Keratinocyte (primary cell): ENCODE measurements around the gene PRKN. TPM values are rescaled to one million over a fixed set of nuclear protein-coding genes. Genes with fewer than 3 reads are reported as not detected.

ENCODE experiments used
- DNase-seq: peaks from one replicate; pipeline ENCODE4 v3.0.0-alpha.2; 2011; ENCODE audit warnings: low read depth, missing footprints, low spot score
- FAIRE-seq: peaks from 2 replicates; lab custom pipeline; 2011; peaks lifted over from hg19 to GRCh38; lab: Jason Lieb, UNC
- H2AFZ ChIP-seq: 2 replicates; pipeline ENCODE4 v1.6.0; 2012; ENCODE audit warnings: low read length, control low read depth, inconsistent platforms; ENCODE audit not compliant: control insufficient read depth
- H3K27ac ChIP-seq: 2 replicates; pipeline ENCODE4 v1.5.1; 2011; ENCODE audit warnings: low read length; ENCODE audit not compliant: control insufficient read depth, insufficient read depth
- H3K27me3 ChIP-seq: 3 replicates; pipeline ENCODE4 v1.6.0; 2011; ENCODE audit warnings: low read length; ENCODE audit not compliant: control insufficient read depth, insufficient read depth; ENCODE audit errors: extremely low read depth
- H3K36me3 ChIP-seq, 2 experiments: 2 replicates in 1 of 2; 3 replicates in 1 of 2; pipeline ENCODE4 v1.5.1; 2011; ENCODE audit warnings: low read length in 2 of 2, mild to moderate bottlenecking in 1 of 2; ENCODE audit not compliant: control insufficient read depth in 2 of 2, insufficient read depth in 2 of 2; ENCODE audit errors: extremely low read depth in 1 of 2
- H3K4me1 ChIP-seq: 3 replicates; pipeline ENCODE4 v1.5.1; 2011; ENCODE audit warnings: low read length; ENCODE audit not compliant: control insufficient read depth, insufficient read depth; ENCODE audit errors: extremely low read depth
- H3K4me2 ChIP-seq: 3 replicates; pipeline ENCODE4 v1.6.0; 2011; ENCODE audit warnings: low read depth, low read length; ENCODE audit not compliant: control insufficient read depth, insufficient read depth; ENCODE audit errors: extremely low read depth
- H3K4me3 ChIP-seq, 3 experiments: fragments of 200-600 bp in 1 of 3; sonication (generic) in 1 of 3; 2 replicates in 2 of 3; 3 replicates in 1 of 3; pipeline ENCODE4 v1.5.1; 2011 to 2016; ENCODE audit warnings: low read length in 3 of 3, mild to moderate bottlenecking in 3 of 3, control low read depth in 2 of 3, inconsistent platforms in 1 of 3, low read depth in 1 of 3, mixed read lengths in 1 of 3, mixed run types in 1 of 3, moderate library complexity in 1 of 3; ENCODE audit not compliant: control insufficient read depth in 2 of 3, insufficient read depth in 2 of 3; ENCODE audit errors: extremely low read depth in 1 of 3
- H3K79me2 ChIP-seq: 2 replicates; pipeline ENCODE4 v1.6.0; 2012; ENCODE audit warnings: low read length; ENCODE audit not compliant: control insufficient read depth, insufficient read depth
- H3K9ac ChIP-seq: 3 replicates; pipeline ENCODE4 v1.6.0; 2011; ENCODE audit warnings: low read length; ENCODE audit not compliant: control insufficient read depth, insufficient read depth; ENCODE audit errors: extremely low read depth
- H3K9me1 ChIP-seq: 3 replicates; pipeline ENCODE4 v1.6.0; 2011; ENCODE audit warnings: low read length; ENCODE audit not compliant: control insufficient read depth, insufficient read depth; ENCODE audit errors: extremely low read depth
- H3K9me3 ChIP-seq: 2 replicates; pipeline ENCODE4 v1.5.1; 2012; ENCODE audit warnings: low read depth, low read length; ENCODE audit not compliant: control insufficient read depth
- H4K20me1 ChIP-seq: 3 replicates; pipeline ENCODE4 v1.6.0; 2011; ENCODE audit warnings: low read length; ENCODE audit not compliant: control insufficient read depth, insufficient read depth; ENCODE audit errors: extremely low read depth
- CTCF ChIP-seq, 3 experiments: IDR thresholded peaks in 1 of 3; conservative IDR thresholded peaks in 1 of 3; optimal IDR thresholded peaks in 1 of 3; 2 replicates in 2 of 3; 3 replicates in 1 of 3; pipeline versions ENCODE3 to v1.5.1; 2011; ENCODE audit warnings: low read length in 3 of 3, mild to moderate bottlenecking in 3 of 3, moderate library complexity in 2 of 3, control low read depth in 1 of 3, inconsistent platforms in 1 of 3; ENCODE audit not compliant: insufficient read depth in 2 of 3; ENCODE audit errors: extremely low read depth in 1 of 3
- EZH2 ChIP-seq: IDR thresholded peaks from one replicate; pipeline ENCODE4 v1.6.1; 2012; ENCODE audit warnings: inconsistent platforms, mild to moderate bottlenecking, low read length, moderate library complexity
- dilution Hi-C: fragments of 300-500 bp; cut with MboI; formaldehyde crosslinking; loops from one replicate; pipeline ENCODE4 v1.7.0; 2020; ENCODE audit warnings: low sequenced_read_pairs; ENCODE audit not compliant: extremely low pct_ligation_motif_present
- polyA plus RNA-seq, 5 experiments: library from polyadenylated mRNA; depleted of rRNA in 3 of 5; stranded (reverse) in 3 of 5; stranded (forward) in 1 of 5; unstranded in 1 of 5; fragments of >200 nt; gene quantifications; 1 replicate in 1 of 5; 2 replicates in 3 of 5; 3 replicates in 1 of 5; pipeline versions ENCODE4 v1.2.1 to v1.2.3, GENCODE V29; 2011 to 2012; ENCODE audit warnings: missing spikeins in 2 of 5, low read depth in 1 of 5, low replicate concordance in 1 of 5

Gene PRKN
- polyA plus RNA-seq, 1 donor (not counting 4 experiments of a cell fraction or from before 2014, with no cell fraction given), result 0.67 TPM

DNA sequence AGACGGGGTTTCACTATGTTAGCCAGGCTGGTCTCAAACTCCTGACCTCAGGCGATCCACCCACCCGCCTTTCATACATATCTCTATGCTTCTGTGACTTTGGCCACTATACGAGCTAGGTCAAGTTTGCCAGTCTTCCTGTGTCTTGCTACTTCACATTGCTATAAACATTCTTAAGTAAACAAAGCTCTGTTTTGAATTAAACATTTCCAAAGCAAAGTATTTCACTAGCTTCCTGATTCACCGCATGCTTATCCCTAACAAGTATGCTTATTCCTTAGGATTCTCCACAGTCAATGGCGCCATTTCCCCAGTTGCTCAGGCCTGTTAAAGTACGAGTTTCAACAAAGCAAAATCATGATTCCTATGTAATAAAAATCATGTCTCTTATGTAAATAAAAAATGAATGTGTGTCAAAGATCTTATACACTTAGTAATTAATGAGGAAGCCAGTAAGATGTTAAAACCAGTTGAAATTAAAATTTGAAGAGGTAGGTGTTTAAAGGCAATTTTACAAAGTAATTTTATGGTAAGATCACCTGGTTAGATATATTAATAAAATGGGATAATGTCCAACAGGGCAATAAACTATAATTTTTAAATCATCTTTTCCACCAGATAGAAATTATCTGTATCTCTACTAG lies 88.5 kb downstream of the PRKN start:
- no peaks in the 10 kb centered on the region for H3K9me3 ChIP-seq
- dilution Hi-C loops, result no loop called here
- no peak for FAIRE-seq

DNA sequence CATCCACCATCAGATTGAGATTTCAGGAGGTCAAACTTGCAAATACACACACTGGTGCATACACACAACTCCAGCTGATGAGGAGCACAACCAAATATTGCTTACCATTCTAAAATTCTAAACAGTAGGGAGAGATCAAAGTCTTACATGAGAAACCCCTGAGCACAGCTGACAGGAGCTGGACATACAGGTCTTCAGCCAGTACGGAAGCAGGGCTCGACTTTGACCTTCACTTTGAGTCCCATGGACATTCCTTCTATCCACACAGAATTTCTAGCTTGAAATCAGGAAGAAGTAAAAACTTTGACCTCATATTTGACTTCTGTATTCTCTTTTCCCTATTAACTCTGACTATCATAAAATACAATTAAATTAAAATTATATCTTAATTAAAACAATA lies 90.2 kb downstream of the PRKN start:
- FAIRE-seq (no peak), DNase-seq (no peak)
- Histone ChIP-seq H3K36me3 (no peaks in the 10 kb centered on the region), H3K9me1 (no peaks in the 10 kb centered on the region), H2AFZ (no peak overlapping the region), H3K79me2 (no peaks in the 10 kb centered on the region), H3K4me1 (no peaks in the 10 kb centered on the region), H3K4me3 (no peak overlapping the region), H3K4me2 (no peak overlapping the region), H3K27ac (no peak overlapping the region), H3K27me3 (no peaks in the 10 kb centered on the region), H3K9ac (no peak overlapping the region), H4K20me1 (no peaks in the 10 kb centered on the region), H3K9me3 (no peaks in the 10 kb centered on the region)
- TF ChIP-seq EZH2 (no peak), CTCF (optimal IDR thresholded peaks at IDR 0.05 in 1 of 3, IDR thresholded peaks at IDR 0.05 in 1 of 3, conservative IDR thresholded peaks at IDR 0.05 in 1 of 3; ENCODE audit: extremely low read depth in 1 of 3, insufficient read depth in 2 of 3, low read length in 3 of 3) (no peak)
- dilution Hi-C loops, result no loop called here

More for the DNA sequence above, 88.5 kb downstream of the PRKN start:
- H3K36me3 ChIP-seq, result no peaks in the 10 kb centered on the region
- no peaks in the 10 kb centered on the region for H3K4me1 ChIP-seq
- no peak overlapping the region for H3K9ac ChIP-seq
- no peak overlapping the region for H2AFZ ChIP-seq
- no peaks in the 10 kb centered on the region for H3K79me2 ChIP-seq
- H3K4me2 ChIP-seq, result no peak overlapping the region
- H4K20me1 ChIP-seq, result no peaks in the 10 kb centered on the region
- H3K27ac ChIP-seq, result no peak overlapping the region
- no peak for TF ChIP-seq CTCF (optimal IDR thresholded peaks at IDR 0.05 in 1 of 3, IDR thresholded peaks at IDR 0.05 in 1 of 3, conservative IDR thresholded peaks at IDR 0.05 in 1 of 3; ENCODE audit: extremely low read depth in 1 of 3, insufficient read depth in 2 of 3, low read length in 3 of 3)
- no peak for TF ChIP-seq EZH2
- H3K4me3 ChIP-seq, result no peak overlapping the region
- no peak for DNase-seq
- H3K27me3 ChIP-seq, result no peaks in the 10 kb centered on the region
- H3K9me1 ChIP-seq, result no peaks in the 10 kb centered on the region
